Ovary (tissue), 3 donors: ENCODE results near the gene NFKBIE.

ENCODE experiments used
- EP300 ChIP-seq: sonication (generic); formaldehyde crosslinking; IDR thresholded peaks from one replicate; pipeline ENCODE4 v1.6.1; 2017; ENCODE audit warnings: antibody characterized with exemption
- POLR2A ChIP-seq: fragments of 450-650 bp; IDR thresholded peaks from one replicate; pipeline ENCODE4 v1.6.1; 2017; ENCODE audit warnings: antibody characterized with exemption, mild to moderate bottlenecking, moderate library complexity
- TF ChIP-seq, protein P1 (sequence below), 3 donors: fragments of 450-650 bp in 2 of 3; fragments of 200-600 bp in 1 of 3; IDR thresholded peaks; one replicate each; pipeline versions ENCODE4 v1.5.1 to v1.8.0; 2016 to 2022; ENCODE audit warnings: antibody characterized with exemption in 3 of 3, mild to moderate bottlenecking in 1 of 3
- donor health status: DM: no; HTN: no; CAD: no.

DNA sequence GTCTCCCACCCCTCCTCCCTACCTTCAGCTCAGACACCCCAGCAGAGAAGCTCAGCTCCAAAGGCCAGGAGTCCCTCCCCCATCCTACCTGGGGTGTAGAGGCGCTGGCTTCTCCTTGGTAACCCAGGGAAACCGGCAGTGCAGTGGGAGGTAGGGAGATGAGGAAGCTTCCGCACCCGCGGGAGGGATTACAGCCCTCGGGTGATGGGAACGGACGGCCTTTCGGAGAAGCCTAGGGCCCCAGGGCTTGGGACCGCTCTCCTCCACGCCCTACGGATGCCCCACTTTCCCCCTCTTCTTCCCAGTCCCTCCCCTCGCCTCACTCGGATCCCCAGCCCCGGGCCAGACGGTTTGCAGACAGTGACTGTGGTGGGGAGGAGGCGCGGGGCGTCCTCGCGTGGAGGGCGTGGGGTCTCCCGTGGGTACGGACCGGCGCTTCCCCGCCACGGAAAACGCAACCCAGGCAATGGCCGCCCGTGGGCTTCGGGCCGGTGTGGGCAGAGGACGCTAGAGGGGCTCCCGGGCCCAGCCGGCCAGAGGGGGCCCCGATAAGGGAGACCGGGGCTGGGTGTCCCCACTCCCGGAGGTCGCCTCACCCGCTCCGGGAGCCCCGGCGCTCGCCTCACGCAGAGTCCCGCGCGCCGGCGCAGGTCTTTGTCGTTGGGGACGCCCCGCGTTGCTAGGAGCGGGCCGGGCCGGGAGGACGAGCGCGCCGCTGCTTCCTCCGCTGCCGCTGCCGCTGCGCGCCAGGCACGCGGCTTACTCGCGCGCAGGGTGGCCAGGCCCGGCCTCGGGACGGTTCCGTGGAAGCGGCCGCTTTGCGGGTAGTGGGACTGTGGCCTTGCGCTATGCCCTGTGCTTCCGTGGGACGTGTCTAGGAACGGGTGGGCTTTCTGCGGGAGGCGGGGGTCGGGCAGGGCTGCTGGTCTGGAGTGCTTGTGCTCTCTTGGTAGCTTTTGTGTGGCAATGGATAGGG, 32.0 kb upstream of the NFKBIE start:
- TF ChIP-seq POLR2A = no peak
- TF ChIP-seq, protein P1, sequence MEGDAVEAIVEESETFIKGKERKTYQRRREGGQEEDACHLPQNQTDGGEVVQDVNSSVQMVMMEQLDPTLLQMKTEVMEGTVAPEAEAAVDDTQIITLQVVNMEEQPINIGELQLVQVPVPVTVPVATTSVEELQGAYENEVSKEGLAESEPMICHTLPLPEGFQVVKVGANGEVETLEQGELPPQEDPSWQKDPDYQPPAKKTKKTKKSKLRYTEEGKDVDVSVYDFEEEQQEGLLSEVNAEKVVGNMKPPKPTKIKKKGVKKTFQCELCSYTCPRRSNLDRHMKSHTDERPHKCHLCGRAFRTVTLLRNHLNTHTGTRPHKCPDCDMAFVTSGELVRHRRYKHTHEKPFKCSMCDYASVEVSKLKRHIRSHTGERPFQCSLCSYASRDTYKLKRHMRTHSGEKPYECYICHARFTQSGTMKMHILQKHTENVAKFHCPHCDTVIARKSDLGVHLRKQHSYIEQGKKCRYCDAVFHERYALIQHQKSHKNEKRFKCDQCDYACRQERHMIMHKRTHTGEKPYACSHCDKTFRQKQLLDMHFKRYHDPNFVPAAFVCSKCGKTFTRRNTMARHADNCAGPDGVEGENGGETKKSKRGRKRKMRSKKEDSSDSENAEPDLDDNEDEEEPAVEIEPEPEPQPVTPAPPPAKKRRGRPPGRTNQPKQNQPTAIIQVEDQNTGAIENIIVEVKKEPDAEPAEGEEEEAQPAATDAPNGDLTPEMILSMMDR (IDR thresholded peaks at IDR 0.05) = no peak
- no peak for TF ChIP-seq EP300
